Measurements from ENCODE around the gene LASP1NB.

Gene LASP1NB

GRCh38 chr17:38893607-38894006 is 31.8 kb upstream of the LASP1NB start:
- in situ Hi-C loops (cut with HindIII; ENCODE audit: low sequenced_read_pairs), result no loop called here
- no peak overlapping the region for H3K4me3 ChIP-seq (ENCODE audit: low read depth, low read length)
- no peak for DNase-seq (ENCODE audit: low read depth)
- no peak for TF ChIP-seq CTCF (IDR thresholded peaks at IDR 0.05; ENCODE audit: low read depth, low read length, missing control alignments)

- in situ Hi-C loops (cut with HindIII; ENCODE audit: low sequenced_read_pairs), result no loop called here
- no peak for TF ChIP-seq CTCF (IDR thresholded peaks at IDR 0.05; ENCODE audit: low read depth, low read length, missing control alignments)
- H3K4me3 ChIP-seq (ENCODE audit: low read depth, low read length), result no peak overlapping the region
- DNase-seq (ENCODE audit: low read depth), result no peak
Observed at GRCh38 chr17:38894276-38894675, 31.1 kb upstream of the LASP1NB start.

- in situ Hi-C loops (cut with HindIII; ENCODE audit: low sequenced_read_pairs), result no loop called here
- H3K4me3 ChIP-seq (ENCODE audit: low read depth, low read length), result no peak overlapping the region
- TF ChIP-seq CTCF (IDR thresholded peaks at IDR 0.05; ENCODE audit: low read depth, low read length, missing control alignments), result no peak
- DNase-seq (ENCODE audit: low read depth), result no peak
Observed at GRCh38 chr17:38896346-38896954, 29.0 kb upstream of the LASP1NB start.

- in situ Hi-C loops (cut with HindIII; ENCODE audit: low sequenced_read_pairs), result no loop called here
- no peak for DNase-seq (ENCODE audit: low read depth)
- TF ChIP-seq CTCF (IDR thresholded peaks at IDR 0.05; ENCODE audit: low read depth, low read length, missing control alignments), result no peak
- no peak overlapping the region for H3K4me3 ChIP-seq (ENCODE audit: low read depth, low read length)
Observed at GRCh38 chr17:38897176-38897575, 28.2 kb upstream of the LASP1NB start.

- H3K4me3 ChIP-seq (ENCODE audit: low read depth, low read length), result no peak overlapping the region
- TF ChIP-seq CTCF (IDR thresholded peaks at IDR 0.05; ENCODE audit: low read depth, low read length, missing control alignments), result no peak
- in situ Hi-C loops (cut with HindIII; ENCODE audit: low sequenced_read_pairs), result no loop called here
- DNase-seq (ENCODE audit: low read depth), result no peak
Observed at GRCh38 chr17:38897671-38898290, 27.6 kb upstream of the LASP1NB start.

- in situ Hi-C loops (cut with HindIII; ENCODE audit: low sequenced_read_pairs), result no loop called here
- no peak overlapping the region for H3K4me3 ChIP-seq (ENCODE audit: low read depth, low read length)
- TF ChIP-seq CTCF (IDR thresholded peaks at IDR 0.05; ENCODE audit: low read depth, low read length, missing control alignments), result no peak
- no peak for DNase-seq (ENCODE audit: low read depth)
Observed at GRCh38 chr17:38898291-38898679, 27.1 kb upstream of the LASP1NB start.

Data from astrocyte of the cerebellum (primary cell).